ENCODE results near the gene PPM1B.
"Not testable (repeated sequence)": the region's sequence is repeated elsewhere in the genome, so short reads cannot be mapped to it uniquely, and the experiment has no call there.

PPM1B gene

GRCh38 chr2:44168681-44169154 is at the start of gene PPM1B:
PPM1B (plus strand) TSS chr2:44168875; CDS start chr2:44201200, 32,325 bp downstream.
- no peak for DNase-seq

- DNase-seq, result no peak
These were observed 48.8 kb upstream of the PPM1B start for GRCh38 chr2:44119878-44120277.

- DNase-seq, result no peak
These were observed 48.2 kb upstream of the PPM1B start for GRCh38 chr2:44120428-44120827.

- DNase-seq, result no peak
These were observed 46.8 kb upstream of the PPM1B start for GRCh38 chr2:44121899-44122298.

GRCh38 chr2:44124500-44124899 is 44.2 kb upstream of the PPM1B start:
- no peak for DNase-seq

- DNase-seq, result no peak
These were observed 42.4 kb upstream of the PPM1B start for GRCh38 chr2:44126106-44126797.

- DNase-seq, result no peak
These were observed 38.2 kb upstream of the PPM1B start for GRCh38 chr2:44130441-44130840.

- DNase-seq, result no peak
These were observed 37.5 kb upstream of the PPM1B start for GRCh38 chr2:44131177-44131576.

GRCh38 chr2:44133602-44134001 is 35.1 kb upstream of the PPM1B start:
- DNase-seq, result not testable (repeated sequence)

- DNase-seq, result no peak
These were observed 33.8 kb upstream of the PPM1B start for GRCh38 chr2:44134848-44135247.

GRCh38 chr2:44135296-44135695 is 33.4 kb upstream of the PPM1B start:
- DNase-seq, result no peak

GRCh38 chr2:44135771-44136170 is 32.9 kb upstream of the PPM1B start:
- no peak for DNase-seq

- DNase-seq, result no peak
These were observed 32.4 kb upstream of the PPM1B start for GRCh38 chr2:44136252-44136651.

GRCh38 chr2:44137048-44137447 is 31.6 kb upstream of the PPM1B start:
- no peak for DNase-seq

- DNase-seq, result no peak
These were observed 30.7 kb upstream of the PPM1B start for GRCh38 chr2:44137872-44138551.

GRCh38 chr2:44139741-44140140 is 28.9 kb upstream of the PPM1B start:
- no peak for DNase-seq

- DNase-seq, result no peak
These were observed 26.4 kb upstream of the PPM1B start for GRCh38 chr2:44142306-44142705.

GRCh38 chr2:44143701-44144100 is 25.0 kb upstream of the PPM1B start:
- DNase-seq, result no peak

- DNase-seq, result no peak
These were observed 19.7 kb upstream of the PPM1B start for GRCh38 chr2:44148999-44149398.

GRCh38 chr2:44150473-44150872 is 18.2 kb upstream of the PPM1B start:
- no peak for DNase-seq

GRCh38 chr2:44152865-44153669 is 15.6 kb upstream of the PPM1B start:
- DNase-seq, result no peak

GRCh38 chr2:44155666-44156446 is 12.8 kb upstream of the PPM1B start:
- DNase-seq, result no peak

GRCh38 chr2:44163777-44164176 is 4.9 kb upstream of the PPM1B start:
- no peak for DNase-seq
